Cerebellar nuclear complex (tissue), 1 donor: ENCODE results near the gene TANC1.

Experiments
- DNase-seq, 2 experiments: peaks; one replicate each; lab custom pipeline; 2025; lab: John Stamatoyannopoulos, UW

Gene TANC1

GRCh38 chr2:158994920-158995676 lies 26.7 kb downstream of the TANC1 start:
- no peak for DNase-seq

- no peak for DNase-seq
Measured at GRCh38 chr2:158995677-158996049, 27.2 kb downstream of the TANC1 start.

- DNase-seq: no peak
Measured at GRCh38 chr2:158996378-158996993, 28.0 kb downstream of the TANC1 start.

GRCh38 chr2:158997037-158997790 lies 28.8 kb downstream of the TANC1 start:
- DNase-seq: no peak

- no peak for DNase-seq
Measured at GRCh38 chr2:158998551-158999248, 30.3 kb downstream of the TANC1 start.

- no peak for DNase-seq
Measured at GRCh38 chr2:158999458-158999857, 31.0 kb downstream of the TANC1 start.

GRCh38 chr2:159000072-159000471 lies 31.6 kb downstream of the TANC1 start:
- DNase-seq: no peak

- no peak for DNase-seq
Measured at GRCh38 chr2:159002462-159003111, 34.1 kb downstream of the TANC1 start.

GRCh38 chr2:159003555-159003954 lies 35.1 kb downstream of the TANC1 start:
- no peak for DNase-seq

- DNase-seq: no peak
Measured at GRCh38 chr2:159004849-159005248, 36.4 kb downstream of the TANC1 start.

- DNase-seq: no peak
Measured at GRCh38 chr2:159009940-159010339, 41.5 kb downstream of the TANC1 start.

- DNase-seq: no peak
Measured at GRCh38 chr2:159010340-159010739, 41.9 kb downstream of the TANC1 start.

- DNase-seq: no peak
Measured at GRCh38 chr2:159010963-159011362, 42.5 kb downstream of the TANC1 start.

- no peak for DNase-seq
Measured at GRCh38 chr2:159012142-159012541, 43.7 kb downstream of the TANC1 start.

- no peak for DNase-seq
Measured at GRCh38 chr2:159013103-159013502, 44.7 kb downstream of the TANC1 start.

- no peak for DNase-seq
Measured at GRCh38 chr2:159015174-159015573, 46.7 kb downstream of the TANC1 start.

- DNase-seq: no peak
Measured at GRCh38 chr2:159015823-159016222, 47.4 kb downstream of the TANC1 start.

GRCh38 chr2:159017837-159018236 lies 49.4 kb downstream of the TANC1 start:
- no peak for DNase-seq

- no peak for DNase-seq
Measured at GRCh38 chr2:159019021-159019420, 50.6 kb downstream of the TANC1 start.

GRCh38 chr2:159022019-159022418 lies 53.6 kb downstream of the TANC1 start:
- DNase-seq: no peak

- DNase-seq: no peak
Measured at GRCh38 chr2:159026170-159026569, 57.7 kb downstream of the TANC1 start.

GRCh38 chr2:159028776-159029175 lies 60.3 kb downstream of the TANC1 start:
- DNase-seq: no peak
